Stomach smooth muscle (tissue), 2 donors: ENCODE results near the gene POU4F2.
A peak's percentile ranks its signal among the peaks of the same experiment; 100 is the strongest.

Source experiments
- H3K27ac ChIP-seq: one replicate; pipeline ENCODE4 v1.7.0; 2013; ENCODE audit warnings: mild to moderate bottlenecking, low read length, inconsistent platforms
- H3K27me3 ChIP-seq, 2 donors: one replicate each; pipeline ENCODE4 v1.7.0; 2013; ENCODE audit warnings: low read length in 2 of 2; ENCODE audit not compliant: insufficient read depth in 2 of 2, control insufficient read depth in 1 of 2
- H3K36me3 ChIP-seq, 2 donors: one replicate each; pipeline ENCODE4 v1.7.0; 2013; ENCODE audit warnings: low read length in 2 of 2; ENCODE audit not compliant: control insufficient read depth in 2 of 2, insufficient read depth in 2 of 2
- H3K4me1 ChIP-seq: one replicate; pipeline ENCODE4 v1.7.0; 2013; ENCODE audit warnings: low read length; ENCODE audit not compliant: control insufficient read depth, insufficient read depth
- H3K4me3 ChIP-seq, 2 donors: one replicate each; pipeline ENCODE4 v1.7.0; 2013; ENCODE audit warnings: low read length in 2 of 2
- H3K9ac ChIP-seq, 2 donors: one replicate each; pipeline ENCODE4 v1.7.0; 2013; ENCODE audit warnings: low read length in 2 of 2, mild to moderate bottlenecking in 1 of 2
- H3K9me3 ChIP-seq, 2 donors: one replicate each; pipeline ENCODE4 v1.7.0; 2013; ENCODE audit warnings: low read length in 2 of 2; ENCODE audit not compliant: control insufficient read depth in 2 of 2
- donor health status: healthy.
- donor health status: Pancreatic carcinoma.

Gene POU4F2

GRCh38 chr4:146640465-146641061 lies 1.9 kb downstream of the POU4F2 start:
- no peak overlapping the region for H3K4me3 ChIP-seq
- peaks cover 40 to 60% of the 10 kb centered on the region in 2 donors for H3K27me3 ChIP-seq

DNA sequence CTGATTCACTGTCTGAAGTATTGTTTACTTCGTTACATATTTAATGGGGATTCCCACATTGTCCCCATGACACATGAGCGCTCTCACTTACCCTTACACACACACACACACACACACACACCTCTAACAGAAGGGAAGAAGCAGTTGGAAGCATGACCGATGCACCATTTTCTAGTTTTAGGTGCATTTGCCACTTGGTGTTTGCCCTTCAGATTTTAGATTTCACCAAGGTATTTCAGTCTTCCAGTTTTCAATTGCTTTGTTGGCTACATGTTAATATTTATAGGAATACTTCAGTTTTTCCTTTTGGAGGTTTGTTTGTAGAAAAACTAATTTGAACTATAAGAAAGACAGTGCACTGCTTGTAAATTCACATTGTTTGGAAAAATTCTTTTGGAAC lies 3.1 kb downstream of the POU4F2 start:
- H3K9me3 ChIP-seq = peaks cover 0 to 2% of the 10 kb centered on the region in 2 donors
- H3K9ac ChIP-seq = no peak overlapping the region
- peaks cover 21% of the 10 kb centered on the region for H3K4me1 ChIP-seq
- H3K27me3 ChIP-seq = peaks cover 46 to 57% of the 10 kb centered on the region in 2 donors
- no peak overlapping the region for H3K27ac ChIP-seq
- H3K36me3 ChIP-seq = no peaks in the 10 kb centered on the region
- H3K4me3 ChIP-seq = no peak overlapping the region

More at GRCh38 chr4:146640465-146641061, 1.9 kb downstream of the POU4F2 start:
- Histone ChIP-seq H3K9ac (no peak overlapping the region), H3K9me3 (peaks cover 0 to 2% of the 10 kb centered on the region in 2 donors), H3K36me3 (no peaks in the 10 kb centered on the region), H3K27ac (no peak overlapping the region), H3K4me1 (peaks cover 21% of the 10 kb centered on the region)

- H3K36me3 ChIP-seq = no peaks in the 10 kb centered on the region
- H3K9me3 ChIP-seq = peaks cover 0 to 2% of the 10 kb centered on the region in 2 donors
- no peak overlapping the region for H3K27ac ChIP-seq
- peaks cover 43 to 52% of the 10 kb centered on the region in 2 donors for H3K27me3 ChIP-seq
- no peak overlapping the region for H3K9ac ChIP-seq
- H3K4me3 ChIP-seq = no peak overlapping the region
- H3K4me1 ChIP-seq = peaks cover 8% of the 10 kb centered on the region
Measured at GRCh38 chr4:146643812-146644401, 5.2 kb downstream of the POU4F2 start.

- H3K36me3 ChIP-seq = no peaks in the 10 kb centered on the region
- H3K27ac ChIP-seq = no peak overlapping the region
- peaks cover 0 to 2% of the 10 kb centered on the region in 2 donors for H3K9me3 ChIP-seq
- H3K27me3 ChIP-seq = peaks cover 47 to 48% of the 10 kb centered on the region in 2 donors
- H3K4me3 ChIP-seq = no peak overlapping the region
- H3K4me1 ChIP-seq = no peaks in the 10 kb centered on the region
- no peak overlapping the region for H3K9ac ChIP-seq
Measured at GRCh38 chr4:146645921-146646320, 7.2 kb downstream of the POU4F2 start.

DNA sequence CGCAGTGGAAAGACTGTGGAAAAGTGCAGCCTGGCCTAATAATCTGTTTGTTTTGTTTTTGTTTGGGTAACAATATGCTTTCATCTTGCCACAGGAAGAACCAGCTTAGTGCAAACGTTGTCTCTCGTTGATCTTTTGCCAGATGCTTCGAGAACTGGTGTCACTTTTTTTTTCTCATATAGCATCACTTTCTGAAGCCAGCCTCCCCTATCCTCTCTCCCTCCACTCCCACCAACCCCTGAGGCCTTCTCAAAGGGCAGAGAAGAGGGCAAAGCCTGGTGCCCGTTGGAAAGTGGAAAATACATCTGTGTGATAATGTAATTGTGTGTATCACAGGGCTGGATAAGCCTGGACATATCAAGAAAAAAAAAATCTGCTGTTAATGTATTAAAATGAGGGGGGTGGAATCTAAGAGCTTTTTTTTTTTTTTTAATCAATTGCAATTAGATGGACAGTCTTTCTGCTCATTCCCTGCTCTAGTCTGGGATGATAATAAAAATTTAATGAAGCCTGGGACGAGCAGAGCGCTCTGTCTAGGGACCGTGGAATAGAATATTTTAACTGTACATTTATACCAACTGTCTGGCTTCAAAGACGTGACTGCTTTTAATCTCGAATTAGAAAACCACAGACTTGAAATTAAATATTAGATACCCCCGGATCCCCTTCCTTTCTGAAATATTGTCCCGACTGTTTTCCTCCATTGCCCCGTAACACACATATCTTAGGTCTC lies 8.1 kb downstream of the POU4F2 start:
- Histone ChIP-seq H3K9me3 (peaks cover 0 to 2% of the 10 kb centered on the region in 2 donors), H3K4me1 (no peaks in the 10 kb centered on the region), H3K27ac (no peak overlapping the region), H3K27me3 (peaks cover 43 to 50% of the 10 kb centered on the region in 2 donors), H3K36me3 (no peaks in the 10 kb centered on the region), H3K4me3 (no peak overlapping the region), H3K9ac (no peak overlapping the region)

DNA sequence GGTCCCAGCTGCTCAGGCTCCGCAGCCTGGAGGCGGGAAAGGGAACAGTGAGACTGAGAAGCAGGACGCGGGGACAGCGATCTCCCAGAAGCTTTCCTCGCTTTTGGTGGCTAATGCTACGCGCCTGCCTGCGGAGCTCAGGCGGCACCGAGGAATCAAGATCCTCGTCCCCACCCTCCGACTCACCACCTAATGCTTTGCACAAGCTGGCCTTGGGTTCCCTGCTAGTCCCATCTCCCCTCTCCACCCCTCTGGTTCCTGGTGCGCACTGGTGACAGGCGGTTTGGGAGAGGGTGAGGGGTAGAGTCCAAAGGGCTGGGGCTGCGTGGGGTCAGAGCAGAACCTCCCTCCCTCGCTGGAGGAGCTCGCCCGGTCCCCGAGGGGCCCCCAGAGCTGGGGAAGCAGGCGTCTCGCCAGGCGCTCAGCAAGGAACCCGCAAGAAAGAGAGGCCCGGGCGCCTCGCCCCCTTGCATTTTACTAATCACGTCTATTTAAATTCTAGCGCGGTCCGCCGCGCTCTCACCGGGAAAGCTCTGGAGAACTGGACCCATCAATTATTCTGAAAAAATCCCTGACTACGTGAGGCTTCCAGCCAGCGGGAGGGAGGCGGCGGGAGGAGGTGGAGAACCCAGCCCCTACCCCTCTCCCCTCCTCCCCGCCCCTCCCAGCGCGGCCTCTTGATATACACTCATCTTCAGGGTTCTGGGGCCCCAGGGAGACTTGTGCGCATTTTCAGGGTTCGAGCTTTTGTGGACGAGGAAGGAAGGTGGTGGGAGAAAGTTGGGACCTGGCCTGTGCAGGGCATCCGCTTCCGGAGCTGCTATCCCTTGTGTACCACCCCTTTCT lies 9.1 kb downstream of the POU4F2 start:
- Histone ChIP-seq H3K9me3 (peaks cover 0 to 2% of the 10 kb centered on the region in 2 donors), H3K36me3 (no peaks in the 10 kb centered on the region), H3K27me3 (peaks cover 44 to 56% of the 10 kb centered on the region in 2 donors), H3K4me1 (no peaks in the 10 kb centered on the region), H3K4me3 (no peak overlapping the region), H3K9ac (no peak overlapping the region), H3K27ac (no peak overlapping the region)

- H3K9me3 ChIP-seq = no peaks in the 10 kb centered on the region
- no peaks in the 10 kb centered on the region for H3K4me1 ChIP-seq
- H3K4me3 ChIP-seq = no peak overlapping the region
- no peak overlapping the region for H3K27ac ChIP-seq
- H3K9ac ChIP-seq = no peak overlapping the region
- peaks cover 48 to 62% of the 10 kb centered on the region in 2 donors for H3K27me3 ChIP-seq
- no peaks in the 10 kb centered on the region for H3K36me3 ChIP-seq
Measured at GRCh38 chr4:146648461-146648783, 9.7 kb downstream of the POU4F2 start.

- Histone ChIP-seq H3K4me3 (no peak overlapping the region), H3K27me3 (peaks cover 51 to 68% of the 10 kb centered on the region in 2 donors), H3K36me3 (no peaks in the 10 kb centered on the region), H3K9me3 (no peaks in the 10 kb centered on the region), H3K4me1 (no peaks in the 10 kb centered on the region), H3K27ac (no peak overlapping the region), H3K9ac (no peak overlapping the region)
Measured at GRCh38 chr4:146649232-146649631, 10.5 kb downstream of the POU4F2 start.

DNA sequence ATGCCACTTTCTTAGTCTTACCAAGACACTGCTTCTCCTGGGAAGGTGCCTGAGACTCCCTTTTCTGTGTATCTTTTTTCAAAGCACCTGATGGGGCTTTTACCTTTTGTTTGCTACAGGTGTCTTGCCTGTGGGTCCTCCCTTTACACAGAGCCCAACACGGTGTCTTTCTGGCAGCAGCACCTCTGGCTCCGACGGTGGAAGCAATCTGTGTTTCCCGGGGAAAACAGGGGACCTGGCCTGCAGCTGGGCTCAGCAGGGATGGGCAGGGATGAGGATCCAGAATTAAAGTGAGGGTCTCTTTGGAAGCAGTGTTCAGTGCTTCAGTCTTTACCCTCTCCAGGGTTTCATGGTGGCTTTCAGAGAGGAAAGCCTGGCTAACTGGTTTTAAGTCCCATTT lies 11.3 kb downstream of the POU4F2 start:
- H3K27me3 ChIP-seq = peaks cover 55 to 70% of the 10 kb centered on the region in 2 donors
- no peak overlapping the region for H3K4me3 ChIP-seq
- no peak overlapping the region for H3K27ac ChIP-seq
- H3K36me3 ChIP-seq = no peaks in the 10 kb centered on the region
- H3K4me1 ChIP-seq = peaks cover 3% of the 10 kb centered on the region
- no peaks in the 10 kb centered on the region for H3K9me3 ChIP-seq
- H3K9ac ChIP-seq = no peak overlapping the region

DNA sequence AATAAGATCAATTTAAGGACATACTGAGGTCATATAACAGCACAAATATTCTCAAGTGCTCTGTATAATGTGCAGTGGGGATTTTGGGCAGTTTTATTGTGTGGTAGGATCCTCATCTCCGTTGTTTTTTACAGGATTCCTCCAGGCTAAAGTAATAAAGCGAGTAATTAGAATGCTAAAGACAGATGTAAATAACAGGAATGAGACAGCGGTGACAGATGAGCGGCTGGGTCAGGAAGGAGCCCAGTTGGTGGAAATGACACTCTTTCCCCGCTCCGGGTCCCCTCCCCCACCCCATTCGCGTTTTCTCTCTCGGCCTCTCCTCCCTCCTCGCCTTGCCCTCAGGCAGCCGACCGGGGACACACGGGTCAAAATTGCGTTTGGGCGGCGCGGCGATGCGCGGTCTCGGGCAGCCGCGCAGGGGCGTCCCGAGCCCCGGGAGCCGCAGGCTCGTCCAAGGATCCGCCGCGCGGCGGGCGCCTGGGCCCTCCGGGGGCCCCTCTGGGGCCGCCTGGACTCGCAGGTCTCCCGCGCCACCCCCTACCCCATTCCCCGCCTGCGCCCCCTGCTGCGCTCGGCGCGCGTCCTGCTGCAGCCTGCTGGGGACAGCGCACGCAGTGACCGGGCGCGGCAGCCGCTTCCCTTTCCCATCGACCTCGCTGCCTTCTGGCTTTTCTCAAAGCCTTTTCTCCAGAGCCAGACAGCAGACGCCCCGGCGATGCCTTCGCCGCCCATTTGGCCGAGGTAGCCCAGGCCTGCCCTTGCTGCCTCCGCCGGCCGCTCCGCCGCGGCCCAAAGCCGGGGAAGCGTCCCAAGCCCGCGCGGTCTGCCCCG lies 16.2 kb downstream of the POU4F2 start:
- Histone ChIP-seq H3K27me3 (peaks cover 35 to 53% of the 10 kb centered on the region in 2 donors), H3K4me1 (peaks cover 6% of the 10 kb centered on the region), H3K4me3 (peak overlapping the region; percentile 71 to 72), H3K27ac (no peak overlapping the region), H3K9me3 (no peaks in the 10 kb centered on the region), H3K36me3 (no peaks in the 10 kb centered on the region), H3K9ac (no peak overlapping the region)
